ENCODE data around the gene OPHN1. TPM values are rescaled to one million over a fixed set of nuclear protein-coding genes. Genes with fewer than 3 reads are reported as not detected.

The OPHN1 gene
- total RNA-seq, result 12.5 and 13.9 TPM in 2 replicates

- DNase-seq (ENCODE audit: low read depth), result peak; percentile 65
These were observed at the start of gene OPHN1 for GRCh38 chrX:68433155-68433980. Gene OPHN1 (minus strand): TSS chrX:68433495. CDS start chrX:68433020, 475 bp downstream.

GRCh38 chrX:68480969-68481368, 47.7 kb upstream of the OPHN1 start:
- no peak for DNase-seq (ENCODE audit: low read depth)

GRCh38 chrX:68464796-68465195, 31.5 kb upstream of the OPHN1 start:
- no peak for DNase-seq (ENCODE audit: low read depth)

GRCh38 chrX:68463880-68464279, 30.6 kb upstream of the OPHN1 start:
- DNase-seq (ENCODE audit: low read depth), result no peak

GRCh38 chrX:68462653-68463052, 29.4 kb upstream of the OPHN1 start:
- DNase-seq (ENCODE audit: low read depth), result peak; percentile 33

GRCh38 chrX:68462197-68462596, 28.9 kb upstream of the OPHN1 start:
- DNase-seq (ENCODE audit: low read depth), result no peak

- no peak for DNase-seq (ENCODE audit: low read depth)
These were observed 28.3 kb upstream of the OPHN1 start for GRCh38 chrX:68461576-68461975.

GRCh38 chrX:68461093-68461492, 27.8 kb upstream of the OPHN1 start:
- DNase-seq (ENCODE audit: low read depth), result no peak

- DNase-seq (ENCODE audit: low read depth), result no peak
These were observed 21.8 kb upstream of the OPHN1 start for GRCh38 chrX:68455151-68455510.

- DNase-seq (ENCODE audit: low read depth), result no peak
These were observed 21.3 kb upstream of the OPHN1 start for GRCh38 chrX:68454476-68455150.

GRCh38 chrX:68451720-68452119, 18.4 kb upstream of the OPHN1 start:
- DNase-seq (ENCODE audit: low read depth), result no peak

- peak; percentile 82 for DNase-seq (ENCODE audit: low read depth)
These were observed 10.0 kb upstream of the OPHN1 start for GRCh38 chrX:68443155-68443868.

GRCh38 chrX:68440940-68441339, 7.6 kb upstream of the OPHN1 start:
- peak; percentile 72 for DNase-seq (ENCODE audit: low read depth)

GRCh38 chrX:68440442-68440841, 7.1 kb upstream of the OPHN1 start:
- no peak for DNase-seq (ENCODE audit: low read depth)

- DNase-seq (ENCODE audit: low read depth), result no peak
These were observed 6.0 kb upstream of the OPHN1 start for GRCh38 chrX:68439341-68439740.

- DNase-seq (ENCODE audit: low read depth), result peak; percentile 57
These were observed 5.3 kb upstream of the OPHN1 start for GRCh38 chrX:68438575-68438974.

GRCh38 chrX:68433981-68434299, 645 bp upstream of the OPHN1 start:
- no peak for DNase-seq (ENCODE audit: low read depth)

- DNase-seq (ENCODE audit: low read depth), result peak; percentile 9
These were observed 647 bp downstream of the OPHN1 start for GRCh38 chrX:68432648-68433047.

GRCh38 chrX:68431836-68432235, 1.5 kb downstream of the OPHN1 start:
- DNase-seq (ENCODE audit: low read depth), result no peak

- peak; percentile 62 for DNase-seq (ENCODE audit: low read depth)
These were observed 4.1 kb downstream of the OPHN1 start for GRCh38 chrX:68429216-68429615.

- peak; percentile 72 for DNase-seq (ENCODE audit: low read depth)
These were observed 4.9 kb downstream of the OPHN1 start for GRCh38 chrX:68428431-68428830.

- DNase-seq (ENCODE audit: low read depth), result peak; percentile 11
These were observed 8.6 kb downstream of the OPHN1 start for GRCh38 chrX:68424719-68425118.

GRCh38 chrX:68422478-68422877, 10.8 kb downstream of the OPHN1 start:
- DNase-seq (ENCODE audit: low read depth), result no peak

Data from renal cortical epithelial cell (primary cell).